Measurements from ENCODE around the gene PIF1.

PIF1 gene, protein sequence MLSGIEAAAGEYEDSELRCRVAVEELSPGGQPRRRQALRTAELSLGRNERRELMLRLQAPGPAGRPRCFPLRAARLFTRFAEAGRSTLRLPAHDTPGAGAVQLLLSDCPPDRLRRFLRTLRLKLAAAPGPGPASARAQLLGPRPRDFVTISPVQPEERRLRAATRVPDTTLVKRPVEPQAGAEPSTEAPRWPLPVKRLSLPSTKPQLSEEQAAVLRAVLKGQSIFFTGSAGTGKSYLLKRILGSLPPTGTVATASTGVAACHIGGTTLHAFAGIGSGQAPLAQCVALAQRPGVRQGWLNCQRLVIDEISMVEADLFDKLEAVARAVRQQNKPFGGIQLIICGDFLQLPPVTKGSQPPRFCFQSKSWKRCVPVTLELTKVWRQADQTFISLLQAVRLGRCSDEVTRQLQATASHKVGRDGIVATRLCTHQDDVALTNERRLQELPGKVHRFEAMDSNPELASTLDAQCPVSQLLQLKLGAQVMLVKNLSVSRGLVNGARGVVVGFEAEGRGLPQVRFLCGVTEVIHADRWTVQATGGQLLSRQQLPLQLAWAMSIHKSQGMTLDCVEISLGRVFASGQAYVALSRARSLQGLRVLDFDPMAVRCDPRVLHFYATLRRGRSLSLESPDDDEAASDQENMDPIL

DNA sequence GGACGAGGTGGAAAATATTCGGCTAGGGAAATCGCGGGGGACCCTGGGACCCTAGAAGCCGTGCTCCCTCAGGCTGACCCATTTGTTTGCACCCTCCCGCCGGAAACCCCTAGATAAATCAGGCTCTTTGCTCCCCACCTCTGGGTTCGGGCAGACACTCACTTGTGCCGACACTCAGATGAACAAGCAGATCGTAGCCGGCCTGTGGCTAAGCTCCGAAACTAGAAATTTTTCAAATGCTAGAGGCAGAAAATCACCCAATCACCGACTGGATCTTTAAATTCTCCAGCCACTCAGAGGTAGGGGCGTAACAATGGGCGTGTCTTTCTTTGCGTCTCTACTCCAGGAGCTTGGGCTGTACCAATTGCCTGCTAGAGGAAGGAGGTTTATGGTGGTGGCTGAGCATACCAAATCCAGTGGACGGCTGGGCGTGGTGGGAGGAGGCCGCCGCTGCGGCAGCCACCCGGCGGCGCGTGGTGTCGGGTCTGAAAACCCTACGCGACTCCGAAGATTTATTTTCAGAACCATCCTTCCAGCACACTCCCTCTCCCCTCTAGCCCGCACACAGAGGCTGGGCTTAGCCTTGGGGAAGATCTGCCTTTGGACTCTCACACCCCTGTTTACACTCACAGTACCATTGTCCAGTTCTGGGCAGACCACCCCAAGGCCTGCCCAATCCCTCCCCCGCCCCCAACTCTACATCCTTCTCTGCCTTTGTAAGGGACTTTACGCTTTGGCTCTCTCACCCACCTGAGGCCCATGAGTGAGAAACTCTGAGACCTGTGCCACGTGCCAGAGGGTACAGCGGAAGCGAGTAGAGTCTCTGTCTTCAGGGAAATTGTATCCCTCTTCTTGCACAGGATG lies at the start of gene PIF1:
PIF1 (minus strand) TSS at position 217 of the 864 bp plus-strand sequence. CDS start 1,312 bp downstream, outside the sequence.
- peak; percentile 64 to 79 for DNase-seq (ENCODE audit: extremely low read depth in 1 of 2, low read depth in 1 of 2)

DNA sequence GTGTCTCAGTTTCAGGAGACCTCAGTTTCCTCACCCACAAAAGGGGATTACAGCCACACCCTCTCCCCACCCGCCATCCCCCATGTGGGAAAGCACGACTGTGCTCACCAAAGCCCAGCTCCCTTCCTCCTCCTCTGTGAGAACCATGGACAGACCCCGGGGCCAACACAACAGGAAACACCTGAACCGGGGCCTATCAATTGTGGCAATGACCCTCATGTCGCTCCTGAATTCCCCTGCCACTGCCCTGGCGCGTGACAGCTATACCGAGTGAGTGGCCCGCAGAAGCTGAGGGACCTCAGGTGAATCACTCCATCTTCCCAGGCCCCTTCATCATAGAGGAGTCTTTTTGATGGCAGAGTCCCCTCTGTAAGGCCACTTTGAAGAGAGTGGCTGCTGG lies 44.9 kb upstream of the PIF1 start:
- DNase-seq (ENCODE audit: extremely low read depth in 1 of 2, low read depth in 1 of 2), result no peak

DNA sequence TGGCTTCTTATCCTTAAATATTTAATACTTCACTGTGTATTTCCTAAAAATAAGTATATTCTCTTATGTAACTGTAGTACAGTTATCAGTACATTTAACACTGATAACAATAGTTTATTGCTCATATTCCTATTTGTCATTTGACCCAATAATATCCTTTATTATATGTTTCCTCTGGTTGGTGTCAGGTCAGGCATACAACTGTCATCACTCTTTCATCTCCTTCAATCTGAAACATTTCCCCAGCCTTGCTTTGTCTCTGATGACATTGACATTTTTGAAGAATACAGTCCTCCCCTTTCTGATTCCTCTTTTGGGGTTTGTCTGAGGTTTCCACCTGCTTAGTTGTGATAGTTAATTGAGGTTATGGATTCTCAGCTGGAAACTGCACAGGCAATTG lies 44.1 kb upstream of the PIF1 start:
- DNase-seq (ENCODE audit: extremely low read depth in 1 of 2, low read depth in 1 of 2), result no peak

DNA sequence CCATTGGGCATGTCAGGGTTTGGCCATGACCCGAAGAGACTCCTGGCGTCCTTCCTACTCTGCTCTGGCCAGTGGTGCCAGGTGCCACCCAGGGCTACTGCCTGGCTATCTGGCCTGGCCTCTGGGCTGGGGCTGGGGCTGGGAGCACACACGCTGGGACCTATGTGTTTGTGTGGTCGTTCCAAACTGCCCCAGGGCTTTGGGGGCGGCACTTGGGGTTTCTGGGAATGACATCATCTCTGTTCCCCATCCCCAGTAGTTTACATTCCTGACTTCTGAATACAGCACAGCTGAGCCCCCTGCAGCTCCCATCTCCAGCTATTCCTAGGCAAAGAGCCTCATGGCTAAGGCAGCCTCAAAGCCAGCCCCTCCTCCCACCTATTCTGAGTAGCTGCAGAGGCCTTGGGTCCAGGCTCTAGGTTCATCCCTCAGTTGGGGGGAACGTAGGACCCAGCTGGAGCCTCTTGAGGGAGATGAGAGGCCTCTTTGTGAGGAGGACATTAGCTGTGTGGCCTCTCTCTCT lies 40.6 kb upstream of the PIF1 start:
- no peak for DNase-seq (ENCODE audit: extremely low read depth in 1 of 2, low read depth in 1 of 2)

DNA sequence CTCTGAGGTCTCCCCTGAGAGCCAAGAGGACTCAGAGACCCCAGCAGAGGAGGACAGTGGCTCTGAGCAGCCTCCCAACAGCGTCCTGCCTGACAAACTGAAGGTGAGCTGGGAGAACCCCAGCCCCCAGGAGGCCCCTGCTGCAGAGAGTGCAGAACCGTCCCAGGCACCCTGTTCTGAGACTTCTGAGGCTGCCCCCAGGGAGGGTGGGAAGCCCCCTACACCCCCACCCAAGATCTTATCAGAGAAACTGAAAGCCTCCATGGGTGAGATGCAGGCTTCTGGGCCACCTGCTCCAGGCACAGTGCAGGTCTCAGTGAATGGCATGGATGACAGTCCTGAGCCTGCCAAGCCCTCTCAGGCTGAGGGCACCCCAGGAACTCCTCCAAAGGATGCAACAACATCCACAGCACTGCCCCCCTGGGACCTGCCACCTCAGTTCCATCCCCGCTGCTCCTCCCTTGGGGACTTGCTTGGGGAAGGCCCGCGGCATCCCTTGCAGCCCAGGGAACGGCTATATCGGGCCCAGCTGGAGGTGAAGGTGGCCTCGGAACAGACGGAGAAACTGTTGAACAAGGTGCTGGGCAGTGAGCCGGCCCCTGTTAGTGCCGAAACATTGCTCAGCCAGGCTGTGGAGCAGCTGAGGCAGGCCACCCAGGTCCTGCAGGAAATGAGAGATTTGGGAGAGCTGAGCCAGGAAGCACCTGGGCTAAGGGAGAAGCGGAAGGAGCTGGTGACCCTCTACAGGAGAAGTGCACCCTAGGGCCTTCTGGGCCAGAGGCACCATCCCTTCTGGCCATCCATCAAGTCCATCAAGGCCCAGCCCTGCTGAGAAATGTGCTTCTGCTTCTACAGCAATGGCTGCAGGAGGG lies 39.9 kb upstream of the PIF1 start:
- DNase-seq (ENCODE audit: extremely low read depth in 1 of 2, low read depth in 1 of 2), result no peak

DNA sequence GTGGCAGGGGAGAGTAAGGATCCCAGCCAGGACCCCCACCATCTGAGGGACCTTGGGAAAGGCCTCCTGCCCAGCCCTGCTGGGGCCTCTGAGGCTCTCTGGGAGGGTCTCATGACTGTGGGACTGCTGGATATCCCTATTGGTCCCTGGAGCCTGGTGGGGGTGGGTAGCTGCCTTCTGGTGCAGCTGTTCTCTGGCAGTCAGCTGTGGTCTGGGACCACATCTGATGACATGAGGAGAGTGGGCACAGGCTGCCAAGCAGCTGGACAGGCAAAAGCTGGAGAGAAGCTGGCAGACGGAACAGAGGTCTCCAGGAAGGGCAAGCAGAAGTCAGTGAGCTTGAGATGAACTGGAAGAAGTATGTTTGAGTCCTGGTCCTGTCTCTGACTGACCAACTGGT lies 38.6 kb upstream of the PIF1 start:
- DNase-seq (ENCODE audit: extremely low read depth in 1 of 2, low read depth in 1 of 2), result no peak

DNA sequence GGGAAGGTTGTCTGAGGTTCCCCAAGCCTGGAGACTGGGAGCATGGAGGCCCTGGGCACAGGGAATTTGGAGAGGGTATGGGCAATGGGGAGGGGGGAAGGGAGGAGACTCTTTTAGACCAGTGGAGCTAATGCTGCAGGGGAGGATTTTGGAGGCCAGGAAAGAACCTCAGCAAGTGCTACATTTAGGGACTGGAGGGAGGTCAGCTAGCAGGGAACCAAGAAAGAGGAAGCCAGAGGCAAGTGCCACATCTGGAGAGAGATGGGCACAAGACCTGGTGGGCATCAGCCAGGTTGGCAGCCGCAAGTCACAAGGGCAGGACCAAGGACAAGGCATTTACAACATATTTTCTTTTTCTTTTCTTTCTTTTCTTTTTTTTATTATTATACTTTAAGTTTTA lies 37.0 kb upstream of the PIF1 start:
- DNase-seq (ENCODE audit: extremely low read depth in 1 of 2, low read depth in 1 of 2), result no peak

DNA sequence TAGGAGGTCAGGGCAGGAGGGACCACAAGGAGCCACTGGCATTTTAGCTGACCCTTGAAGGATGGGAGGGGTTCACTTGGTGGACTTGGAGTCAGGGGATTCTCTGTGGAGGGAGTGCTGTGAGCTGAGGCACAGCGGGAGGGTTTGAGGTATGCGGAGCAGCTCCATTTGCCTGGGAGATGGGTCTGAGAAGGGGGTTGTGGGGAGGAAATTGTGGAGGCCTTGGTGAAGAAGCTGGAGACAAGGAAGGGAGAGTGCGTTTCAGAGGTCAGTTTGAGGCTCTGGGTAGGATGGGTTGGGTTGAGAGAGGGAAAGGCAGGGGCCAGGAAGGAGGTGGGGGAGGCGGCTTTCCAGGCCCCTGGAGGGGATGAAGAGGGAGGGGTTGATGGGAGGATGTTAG lies 36.5 kb upstream of the PIF1 start:
- DNase-seq (ENCODE audit: extremely low read depth in 1 of 2, low read depth in 1 of 2), result no peak

DNA sequence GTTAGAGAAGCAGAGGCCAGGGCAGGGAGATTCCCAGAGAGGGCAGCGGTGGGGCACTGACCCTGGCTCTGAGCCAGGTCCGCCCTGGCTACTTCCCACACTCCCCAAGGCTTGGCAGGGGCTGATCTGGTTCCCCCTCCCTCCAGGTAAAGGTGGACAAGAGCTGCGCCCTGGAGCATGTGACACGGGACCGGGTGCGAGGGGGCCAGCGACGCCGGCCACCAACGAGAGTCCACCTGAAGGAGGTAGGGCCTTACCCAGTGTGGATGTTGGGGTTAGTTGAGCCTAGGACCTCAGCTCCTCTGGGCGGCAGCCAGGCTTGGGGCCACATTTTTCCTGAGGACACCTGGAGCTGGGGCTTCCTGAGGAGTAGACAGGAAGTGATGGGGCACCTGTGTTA lies 35.9 kb upstream of the PIF1 start:
- no peak for DNase-seq (ENCODE audit: extremely low read depth in 1 of 2, low read depth in 1 of 2)

DNA sequence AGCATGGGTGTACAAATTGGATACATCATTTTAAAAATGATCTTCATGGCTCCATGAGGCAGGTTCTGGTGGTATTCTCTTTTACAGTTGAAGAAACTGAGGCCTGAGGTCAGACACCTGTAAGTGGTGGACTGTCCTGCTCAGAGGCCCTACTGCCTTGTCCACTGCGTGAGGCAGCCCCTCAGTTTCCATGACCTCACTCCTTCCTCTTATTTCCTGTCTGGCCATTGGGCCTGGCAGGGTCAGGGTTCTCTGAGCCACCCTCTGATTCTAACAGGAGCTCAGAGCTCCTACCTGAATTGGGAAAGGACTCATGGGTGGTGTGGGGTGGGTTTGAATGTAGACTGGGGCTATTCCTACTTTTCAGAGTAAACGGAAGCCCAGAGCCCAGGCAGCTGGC lies 33.8 kb upstream of the PIF1 start:
- no peak for DNase-seq (ENCODE audit: extremely low read depth in 1 of 2, low read depth in 1 of 2)

DNA sequence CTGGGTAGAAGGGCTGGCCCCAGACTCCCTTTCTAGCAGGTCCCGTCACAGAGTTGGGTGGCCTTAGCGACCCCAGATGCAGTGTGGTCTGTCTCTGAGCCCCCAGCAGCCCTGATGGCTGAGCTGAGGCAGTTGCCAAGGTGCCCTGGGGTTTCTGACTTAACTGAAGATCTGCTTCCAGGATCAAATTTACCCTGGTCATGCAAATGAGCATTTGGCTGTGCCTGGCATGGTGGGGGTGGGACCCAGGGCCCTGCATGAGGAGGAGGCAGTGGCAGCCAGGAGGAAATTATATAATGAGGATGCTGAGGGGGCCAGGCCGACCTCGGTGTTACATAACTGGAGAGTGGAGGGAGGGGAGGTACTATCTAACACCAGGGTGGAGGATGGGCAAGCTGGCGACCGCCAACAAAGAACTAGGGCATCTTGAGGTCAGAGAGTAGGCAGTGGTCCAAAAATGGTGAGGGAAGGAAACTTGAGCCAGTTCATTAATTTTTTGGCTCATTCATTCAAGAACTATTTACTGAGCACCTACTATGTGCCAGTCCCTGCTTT lies 32.7 kb upstream of the PIF1 start:
- DNase-seq (ENCODE audit: extremely low read depth in 1 of 2, low read depth in 1 of 2), result no peak

DNA sequence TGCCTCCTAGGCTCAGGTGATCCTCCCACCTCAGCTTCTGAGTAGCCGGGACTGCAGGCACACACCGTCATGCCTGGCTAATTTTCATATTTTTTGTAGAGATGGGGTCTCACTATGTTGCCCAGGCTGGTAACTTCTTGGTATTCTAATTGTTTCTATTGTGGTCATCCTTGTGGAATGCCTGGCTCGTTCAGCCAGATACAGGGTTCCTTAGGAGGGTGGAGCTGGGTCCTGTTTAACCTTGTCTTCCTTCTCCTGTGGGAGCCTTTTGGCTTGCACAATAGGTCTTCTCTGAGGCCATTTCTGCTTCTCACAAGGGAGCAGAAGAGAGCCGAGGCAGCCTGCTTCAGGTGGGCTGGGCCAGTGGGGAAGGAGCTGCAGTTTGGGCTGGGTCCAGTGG lies 32.0 kb upstream of the PIF1 start:
- DNase-seq (ENCODE audit: extremely low read depth in 1 of 2, low read depth in 1 of 2), result no peak

DNA sequence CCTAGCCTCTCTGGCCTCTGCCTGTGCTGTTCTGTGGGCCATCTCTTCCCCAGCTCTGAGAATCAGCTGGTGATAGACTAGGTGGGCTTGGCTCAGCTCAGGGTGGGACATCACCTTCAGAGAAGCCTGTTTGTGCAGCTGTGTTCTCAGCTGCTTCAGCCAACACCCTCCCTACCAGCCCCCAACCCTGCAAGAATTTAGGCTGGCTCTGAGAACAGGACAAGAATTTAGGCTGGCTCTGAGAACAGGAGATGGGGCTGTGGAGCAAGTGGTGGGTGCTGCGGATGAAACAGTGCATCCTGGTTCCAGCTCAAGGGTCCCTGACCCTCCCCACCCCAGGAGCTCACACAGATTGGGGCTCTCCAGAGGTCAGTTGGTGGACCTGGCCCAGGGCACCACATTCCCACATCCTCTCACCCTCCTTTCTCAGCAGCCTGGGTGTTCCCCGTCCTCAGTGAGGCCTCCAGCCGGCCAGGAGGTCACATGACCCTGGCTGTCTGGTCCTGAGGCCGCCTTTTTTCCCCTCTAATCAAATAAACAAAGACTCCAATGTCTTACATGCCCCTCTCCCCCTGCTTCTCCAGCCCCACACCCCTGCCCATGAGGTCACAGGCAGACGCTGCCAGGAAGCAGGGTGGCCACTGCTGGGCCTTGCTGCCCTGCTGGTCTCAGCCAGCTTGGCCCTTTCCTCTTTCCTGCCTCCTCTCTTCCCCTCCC lies 31.1 kb upstream of the PIF1 start:
- DNase-seq (ENCODE audit: extremely low read depth in 1 of 2, low read depth in 1 of 2), result no peak

DNA sequence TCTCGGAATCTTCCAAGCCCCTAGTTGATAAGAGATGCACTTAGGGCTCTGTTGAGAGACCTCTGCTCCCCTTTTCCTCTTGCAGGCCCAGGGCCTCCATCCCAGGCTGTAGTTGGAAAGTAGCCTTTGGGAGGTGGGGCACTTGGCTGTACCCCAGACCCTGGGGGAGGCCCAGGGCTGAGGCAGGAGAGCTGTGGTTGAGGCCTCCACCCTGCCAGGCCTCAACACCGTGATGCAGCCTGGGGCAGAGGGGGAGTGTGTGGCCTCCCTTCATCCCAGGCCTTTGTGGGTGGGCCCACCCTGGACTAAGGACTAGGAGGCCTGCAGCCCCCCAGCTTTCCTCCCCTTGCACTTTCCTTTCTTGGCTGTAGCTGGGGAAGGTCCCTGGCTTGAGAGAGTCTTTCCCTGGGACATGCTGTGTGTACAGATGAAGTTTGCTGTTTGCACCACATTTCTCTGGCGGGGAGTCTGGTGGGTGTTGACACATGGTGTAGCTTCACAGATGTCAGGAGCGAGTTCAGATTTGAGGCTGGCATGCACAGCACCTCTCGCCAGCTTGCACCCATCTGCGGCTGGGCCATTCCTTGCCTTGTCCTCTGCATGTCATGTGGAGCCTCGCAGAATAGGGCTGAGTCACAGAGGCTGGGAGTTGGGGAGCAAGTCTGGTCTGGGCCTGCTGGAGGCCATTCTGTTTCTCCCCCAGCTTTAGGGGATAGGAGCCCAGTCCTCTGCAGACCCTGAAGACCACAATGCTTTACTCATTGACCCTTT lies 29.9 kb upstream of the PIF1 start:
- no peak for DNase-seq (ENCODE audit: extremely low read depth in 1 of 2, low read depth in 1 of 2)

DNA sequence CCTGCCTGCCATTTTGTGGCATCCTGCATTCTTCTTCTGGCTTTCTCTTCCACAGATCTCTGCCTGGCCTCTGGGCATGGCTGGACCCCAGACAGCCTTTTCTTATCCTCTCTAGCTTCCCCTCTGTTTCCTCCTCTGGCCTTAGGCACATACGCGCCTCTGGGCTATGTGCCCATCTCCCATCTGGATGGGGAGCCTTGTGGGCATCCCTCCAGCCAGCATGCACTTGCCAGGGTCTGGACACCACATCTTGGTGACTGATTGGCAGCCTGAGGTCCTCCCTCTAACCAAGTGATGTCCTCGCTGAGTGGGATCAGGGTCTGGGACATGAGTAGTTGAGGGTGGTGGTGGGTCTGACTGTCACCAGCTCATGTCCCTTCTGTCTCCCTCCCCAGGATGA lies 29.1 kb upstream of the PIF1 start:
- DNase-seq (ENCODE audit: extremely low read depth in 1 of 2, low read depth in 1 of 2), result no peak

DNA sequence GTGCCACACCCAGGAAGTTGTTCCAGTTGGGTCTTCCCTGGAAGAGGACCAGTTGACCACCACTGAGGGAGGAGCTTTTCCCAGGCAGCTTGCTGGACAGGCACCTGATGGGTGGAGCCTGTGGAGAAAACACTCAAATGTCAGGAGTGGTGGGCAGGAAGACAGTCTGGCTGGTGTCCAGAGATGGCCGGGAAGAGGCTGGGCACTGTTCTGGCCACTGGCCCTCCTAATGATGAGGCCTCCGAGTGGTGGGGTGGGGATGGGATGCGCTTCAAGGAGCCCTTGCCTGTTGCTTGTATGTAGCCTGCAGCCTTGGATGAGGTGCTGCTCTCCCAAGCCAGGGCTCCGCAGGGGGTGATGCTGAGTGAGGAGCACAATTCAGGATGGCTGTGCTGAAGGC lies 28.6 kb upstream of the PIF1 start:
- no peak for DNase-seq (ENCODE audit: extremely low read depth in 1 of 2, low read depth in 1 of 2)

DNA sequence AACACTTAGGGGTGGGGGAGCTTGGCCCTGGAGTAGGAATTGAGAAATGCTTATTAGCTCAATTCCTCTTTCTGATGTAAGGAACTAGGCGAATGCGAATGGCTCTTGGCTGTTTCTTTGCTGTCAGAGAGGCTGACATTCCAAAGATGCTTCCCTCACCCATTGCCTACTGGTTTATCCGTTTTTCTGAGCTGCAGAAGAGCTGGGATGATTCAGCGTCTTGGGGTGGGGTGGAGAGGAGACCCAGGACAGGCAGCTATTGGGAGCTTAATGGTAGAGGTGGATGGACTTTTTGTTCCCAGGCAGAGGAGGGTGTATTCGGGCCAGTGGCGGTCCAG lies 26.0 kb upstream of the PIF1 start:
- no peak for DNase-seq (ENCODE audit: extremely low read depth in 1 of 2, low read depth in 1 of 2)

DNA sequence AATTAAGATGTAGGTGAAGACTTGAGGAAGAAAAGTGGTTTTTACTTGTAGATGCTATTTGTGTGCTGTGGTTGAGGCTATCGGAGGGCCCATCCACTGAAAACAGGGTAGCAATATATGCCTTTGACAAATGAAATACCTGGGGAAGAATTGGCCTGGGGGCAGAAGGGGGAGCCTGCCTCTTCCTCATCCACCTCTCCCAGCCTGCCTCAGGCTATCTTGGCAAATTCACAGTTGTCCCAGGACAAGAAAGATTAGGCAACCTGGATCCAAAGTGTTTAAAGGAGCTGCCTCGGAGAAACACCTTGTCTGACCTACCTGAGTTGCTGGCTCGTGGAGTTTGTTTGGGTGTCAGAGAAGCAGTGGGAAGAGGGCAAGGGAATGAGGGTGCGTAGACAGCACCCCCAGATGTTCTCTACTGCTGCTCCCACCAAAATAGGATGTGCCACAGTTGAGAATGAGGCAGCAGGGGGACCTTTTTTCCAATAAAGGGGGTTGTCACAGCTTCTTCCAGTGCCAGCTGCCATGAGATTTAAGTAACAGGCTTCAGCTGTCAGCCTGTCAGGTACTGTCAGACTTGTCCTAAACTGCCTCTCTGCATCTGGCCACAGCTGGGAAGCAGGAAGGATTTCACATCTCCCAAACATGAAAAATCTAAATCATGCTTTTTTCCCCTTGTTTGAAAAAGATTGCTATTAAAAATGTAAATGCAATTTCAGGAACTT lies 25.5 kb upstream of the PIF1 start:
- no peak for DNase-seq (ENCODE audit: extremely low read depth in 1 of 2, low read depth in 1 of 2)
